ENCODE data around the gene PUS7L. TPM values are rescaled to one million over a fixed set of nuclear protein-coding genes. Genes with fewer than 3 reads are reported as not detected.
"Not testable (repeated sequence)": the region's sequence is repeated elsewhere in the genome, so short reads cannot be mapped to it uniquely, and the experiment has no call there.

PUS7L gene
- total RNA-seq, 1 donor from 2014 or later: 14.4 TPM

DNA sequence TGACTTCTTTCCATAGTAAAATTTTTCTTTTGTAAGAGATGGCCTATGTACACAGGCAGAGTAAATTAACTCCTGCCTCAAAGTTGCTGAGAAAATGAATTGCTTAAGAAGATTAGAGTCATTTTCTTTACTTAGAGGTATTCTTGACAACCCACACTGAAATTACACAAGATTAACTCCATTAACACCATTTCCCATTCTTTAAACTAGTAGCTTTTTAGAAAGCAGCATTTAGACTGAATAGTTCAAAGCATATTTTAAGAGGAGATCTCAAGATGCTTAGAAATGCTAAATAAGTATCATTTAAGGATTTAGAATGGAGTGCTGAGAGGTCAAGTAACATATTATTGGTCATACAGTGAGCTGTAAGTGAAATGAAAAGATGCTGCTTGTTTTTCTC is 35.5 kb downstream of the PUS7L start:
- DNase-seq (ENCODE audit: low spot score, unreplicated experiment): no peak
- TF ChIP-seq, protein P1, sequence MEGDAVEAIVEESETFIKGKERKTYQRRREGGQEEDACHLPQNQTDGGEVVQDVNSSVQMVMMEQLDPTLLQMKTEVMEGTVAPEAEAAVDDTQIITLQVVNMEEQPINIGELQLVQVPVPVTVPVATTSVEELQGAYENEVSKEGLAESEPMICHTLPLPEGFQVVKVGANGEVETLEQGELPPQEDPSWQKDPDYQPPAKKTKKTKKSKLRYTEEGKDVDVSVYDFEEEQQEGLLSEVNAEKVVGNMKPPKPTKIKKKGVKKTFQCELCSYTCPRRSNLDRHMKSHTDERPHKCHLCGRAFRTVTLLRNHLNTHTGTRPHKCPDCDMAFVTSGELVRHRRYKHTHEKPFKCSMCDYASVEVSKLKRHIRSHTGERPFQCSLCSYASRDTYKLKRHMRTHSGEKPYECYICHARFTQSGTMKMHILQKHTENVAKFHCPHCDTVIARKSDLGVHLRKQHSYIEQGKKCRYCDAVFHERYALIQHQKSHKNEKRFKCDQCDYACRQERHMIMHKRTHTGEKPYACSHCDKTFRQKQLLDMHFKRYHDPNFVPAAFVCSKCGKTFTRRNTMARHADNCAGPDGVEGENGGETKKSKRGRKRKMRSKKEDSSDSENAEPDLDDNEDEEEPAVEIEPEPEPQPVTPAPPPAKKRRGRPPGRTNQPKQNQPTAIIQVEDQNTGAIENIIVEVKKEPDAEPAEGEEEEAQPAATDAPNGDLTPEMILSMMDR (IDR thresholded peaks at IDR 0.05; ENCODE audit: unreplicated experiment): no peak
- Mint-ChIP-seq H3K36me3 (ENCODE audit: insufficient read depth) (peaks cover 4% of the 10 kb centered on the region), H3K9me3 (ENCODE audit: low read depth) (peaks cover 9% of the 10 kb centered on the region), H3K27me3 (no peaks in the 10 kb centered on the region), H3K27ac (no peak overlapping the region), H3K4me1 (ENCODE audit: low read depth) (peaks cover 2% of the 10 kb centered on the region), H3K4me3 (ENCODE audit: low read depth) (no peak overlapping the region)

DNA sequence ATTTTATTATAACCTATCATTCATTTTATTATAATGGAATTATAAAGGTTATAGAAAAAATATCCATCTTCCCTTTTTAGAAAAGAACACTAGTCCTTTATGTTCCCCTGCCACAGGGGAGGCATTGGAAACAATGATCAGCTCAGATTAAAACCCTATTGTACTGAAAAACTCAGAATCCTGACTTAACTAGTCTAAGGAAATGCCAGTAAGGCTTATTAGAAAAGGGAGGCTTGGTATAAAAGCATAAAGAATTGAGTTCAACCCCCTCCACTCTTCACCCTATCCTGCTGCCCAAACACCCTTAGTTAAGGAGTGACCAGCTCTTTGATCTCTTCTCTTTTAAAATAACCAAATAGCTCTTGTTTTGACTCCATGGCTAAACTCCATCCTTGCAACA is 36.0 kb downstream of the PUS7L start:
- H3K27me3 Mint-ChIP-seq: no peaks in the 10 kb centered on the region
- H3K4me1 Mint-ChIP-seq (ENCODE audit: low read depth): peaks cover 2% of the 10 kb centered on the region
- H3K4me3 Mint-ChIP-seq (ENCODE audit: low read depth): no peak overlapping the region
- no peak for DNase-seq (ENCODE audit: low spot score, unreplicated experiment)
- TF ChIP-seq, protein P1 (IDR thresholded peaks at IDR 0.05; ENCODE audit: unreplicated experiment): no peak
- peaks cover 9% of the 10 kb centered on the region for H3K9me3 Mint-ChIP-seq (ENCODE audit: low read depth)
- H3K27ac Mint-ChIP-seq: no peak overlapping the region
- H3K36me3 Mint-ChIP-seq (ENCODE audit: insufficient read depth): peaks cover 4% of the 10 kb centered on the region

DNA sequence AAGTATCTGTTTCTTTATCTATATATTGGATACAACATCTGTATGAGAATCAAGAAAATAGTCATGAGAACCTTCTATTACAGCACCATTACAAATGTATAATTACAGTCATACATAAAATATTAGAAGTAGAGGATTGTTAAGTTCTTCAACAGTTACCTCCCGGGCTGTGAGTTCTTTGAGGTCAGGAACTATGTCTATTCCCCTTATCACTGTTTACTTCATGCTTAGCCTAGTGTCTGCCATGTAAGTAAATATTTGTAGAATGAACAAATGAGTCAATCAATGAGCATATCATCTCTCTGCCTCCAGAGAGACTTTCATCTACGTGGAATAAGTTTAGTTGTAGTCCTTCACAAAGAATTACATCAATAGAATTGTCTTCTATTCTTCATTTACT is 47.2 kb downstream of the PUS7L start:
- no peak overlapping the region for H3K27ac Mint-ChIP-seq
- no peak overlapping the region for H3K4me3 Mint-ChIP-seq (ENCODE audit: low read depth)
- peaks cover 3% of the 10 kb centered on the region for H3K36me3 Mint-ChIP-seq (ENCODE audit: insufficient read depth)
- DNase-seq (ENCODE audit: low spot score, unreplicated experiment): no peak
- TF ChIP-seq, protein P1 (IDR thresholded peaks at IDR 0.05; ENCODE audit: unreplicated experiment): no peak
- H3K4me1 Mint-ChIP-seq (ENCODE audit: low read depth): peaks cover 3% of the 10 kb centered on the region
- peaks cover 23% of the 10 kb centered on the region for H3K9me3 Mint-ChIP-seq (ENCODE audit: low read depth)
- peaks cover 14% of the 10 kb centered on the region for H3K27me3 Mint-ChIP-seq

DNA sequence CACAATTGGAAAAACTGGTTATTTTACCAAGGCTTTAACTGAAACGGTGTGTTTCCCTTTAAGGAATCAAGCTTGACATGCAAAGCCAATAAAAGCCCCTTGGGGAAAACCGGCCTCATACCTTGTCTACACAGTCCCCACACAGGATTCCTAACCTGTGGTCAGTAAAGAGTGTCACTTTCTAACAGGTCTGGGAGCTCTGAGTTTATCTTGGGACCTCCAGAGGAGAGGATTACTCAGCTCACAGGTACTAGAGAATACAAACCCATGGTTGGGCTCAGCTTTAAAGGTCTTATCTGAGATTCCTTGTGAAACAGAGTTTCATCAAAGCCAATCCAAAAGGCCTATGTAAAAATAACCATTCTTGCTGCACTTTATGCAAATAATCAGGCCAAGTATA is 54.8 kb downstream of the PUS7L start:
- H3K4me1 Mint-ChIP-seq (ENCODE audit: low read depth); H3K27me3 Mint-ChIP-seq; H3K27ac Mint-ChIP-seq; DNase-seq (ENCODE audit: low spot score, unreplicated experiment); H3K4me3 Mint-ChIP-seq (ENCODE audit: low read depth); H3K36me3 Mint-ChIP-seq (ENCODE audit: insufficient read depth): not testable (repeated sequence)
- peaks cover 19% of the 10 kb centered on the region for H3K9me3 Mint-ChIP-seq (ENCODE audit: low read depth)

DNA sequence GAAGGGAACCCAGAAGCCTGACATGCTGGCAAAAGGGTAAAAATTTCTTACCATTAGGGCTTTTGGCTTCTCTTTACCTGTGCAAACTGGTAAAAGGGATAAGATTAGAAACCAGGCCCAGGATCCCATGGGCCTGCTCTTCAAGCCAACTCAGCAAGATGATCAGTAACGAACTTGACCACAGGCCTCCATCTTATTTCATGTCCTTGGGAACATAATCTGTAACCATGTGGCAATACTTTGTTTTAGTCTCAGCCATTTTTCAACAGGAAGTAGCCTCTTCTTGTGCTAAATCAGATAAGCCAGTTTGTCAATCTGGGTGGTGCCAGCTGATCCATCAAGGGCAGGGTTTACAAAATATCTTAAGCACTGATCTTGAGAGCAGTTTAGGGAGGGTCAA is 57.4 kb downstream of the PUS7L start:
- not testable (repeated sequence) for H3K9me3 Mint-ChIP-seq (ENCODE audit: low read depth)

DNA sequence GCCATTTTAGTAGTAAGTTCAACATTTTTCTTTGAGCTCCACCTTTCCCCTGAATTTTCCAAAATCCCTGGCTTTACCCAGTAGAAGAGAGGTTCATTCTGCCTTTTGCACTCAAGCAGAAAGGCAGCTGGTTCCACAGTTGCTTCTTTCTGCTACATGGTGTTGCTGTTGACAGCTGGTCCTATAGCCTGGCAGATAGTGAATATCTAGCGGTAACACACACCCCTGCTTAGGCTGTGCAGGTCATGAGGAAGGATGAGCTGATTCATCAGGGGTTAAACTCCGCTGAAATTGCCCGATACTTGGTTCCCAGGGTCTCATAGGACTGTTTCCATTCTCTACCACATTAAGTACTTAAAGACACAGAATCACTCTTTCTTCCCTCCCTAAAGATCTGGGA is 62.4 kb downstream of the PUS7L start:
- H3K36me3 Mint-ChIP-seq (ENCODE audit: insufficient read depth): no peaks in the 10 kb centered on the region

More for the DNA sequence above, 57.4 kb downstream of the PUS7L start:
- not testable (repeated sequence) for H3K27ac Mint-ChIP-seq; H3K4me1 Mint-ChIP-seq (ENCODE audit: low read depth); H3K36me3 Mint-ChIP-seq (ENCODE audit: insufficient read depth); H3K27me3 Mint-ChIP-seq; DNase-seq (ENCODE audit: low spot score, unreplicated experiment); H3K4me3 Mint-ChIP-seq (ENCODE audit: low read depth)

More for the DNA sequence above, 62.4 kb downstream of the PUS7L start:
- Mint-ChIP-seq H3K27ac (no peak overlapping the region), H3K4me1 (ENCODE audit: low read depth) (peaks cover 2% of the 10 kb centered on the region), H3K4me3 (ENCODE audit: low read depth) (no peak overlapping the region), H3K9me3 (ENCODE audit: low read depth) (no peaks in the 10 kb centered on the region), H3K27me3 (no peaks in the 10 kb centered on the region)
- no peak for DNase-seq (ENCODE audit: low spot score, unreplicated experiment)
- TF ChIP-seq, protein P1 (IDR thresholded peaks at IDR 0.05; ENCODE audit: unreplicated experiment): no peak
